Femur (tissue), 1 donor: Measurements from ENCODE around the gene UBTD1.
"Not testable (repeated sequence)": the region's sequence is repeated elsewhere in the genome, so short reads cannot be mapped to it uniquely, and the experiment has no call there.

Source experiments
- DNase-seq: peaks from one replicate; pipeline ENCODE4 v3.0.0-alpha.2; 2017

UBTD1 gene, protein sequence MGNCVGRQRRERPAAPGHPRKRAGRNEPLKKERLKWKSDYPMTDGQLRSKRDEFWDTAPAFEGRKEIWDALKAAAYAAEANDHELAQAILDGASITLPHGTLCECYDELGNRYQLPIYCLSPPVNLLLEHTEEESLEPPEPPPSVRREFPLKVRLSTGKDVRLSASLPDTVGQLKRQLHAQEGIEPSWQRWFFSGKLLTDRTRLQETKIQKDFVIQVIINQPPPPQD

DNA sequence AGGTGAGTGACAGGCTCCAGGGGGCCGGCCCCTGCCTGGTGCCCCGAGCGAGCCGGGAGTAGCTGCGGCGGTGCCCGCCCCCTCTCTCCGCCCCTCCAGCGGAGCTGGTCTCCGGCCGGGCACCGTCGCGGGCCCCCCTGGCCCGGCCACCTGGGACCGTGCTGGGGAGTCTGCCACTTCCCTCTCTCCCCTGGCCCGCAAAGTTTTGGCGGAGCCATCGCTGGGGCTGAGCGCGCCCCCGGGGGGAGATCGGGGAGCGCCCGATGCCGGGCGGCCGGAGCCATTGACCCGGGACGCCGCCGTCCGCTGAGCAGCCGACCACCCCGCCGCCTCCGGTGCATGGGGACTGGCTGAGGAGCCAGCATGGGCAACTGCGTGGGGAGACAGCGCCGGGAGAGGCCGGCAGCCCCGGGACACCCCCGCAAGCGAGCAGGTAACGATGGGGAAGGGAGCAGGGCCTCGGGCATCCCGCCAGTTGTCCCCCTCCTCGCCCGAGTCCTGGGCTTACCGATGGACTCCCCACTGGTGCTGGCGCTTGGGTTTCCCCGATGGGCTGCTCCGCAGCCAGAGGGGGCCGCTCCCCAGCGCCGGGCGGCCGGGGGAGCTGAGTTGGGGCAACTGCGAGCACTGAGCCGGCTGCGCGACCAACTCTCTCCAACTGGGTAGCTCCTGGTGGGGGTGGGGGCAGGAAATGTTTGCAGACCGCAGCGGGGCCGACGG is at the start of gene UBTD1:
TSS of gene UBTD1 (plus strand) at position 84 of the 720 bp plus-strand sequence. CDS start at position 364, 280 bp downstream.
- no peak for DNase-seq

GRCh38 chr10:97450828-97451227 is 47.9 kb upstream of the UBTD1 start:
- DNase-seq = no peak

DNA sequence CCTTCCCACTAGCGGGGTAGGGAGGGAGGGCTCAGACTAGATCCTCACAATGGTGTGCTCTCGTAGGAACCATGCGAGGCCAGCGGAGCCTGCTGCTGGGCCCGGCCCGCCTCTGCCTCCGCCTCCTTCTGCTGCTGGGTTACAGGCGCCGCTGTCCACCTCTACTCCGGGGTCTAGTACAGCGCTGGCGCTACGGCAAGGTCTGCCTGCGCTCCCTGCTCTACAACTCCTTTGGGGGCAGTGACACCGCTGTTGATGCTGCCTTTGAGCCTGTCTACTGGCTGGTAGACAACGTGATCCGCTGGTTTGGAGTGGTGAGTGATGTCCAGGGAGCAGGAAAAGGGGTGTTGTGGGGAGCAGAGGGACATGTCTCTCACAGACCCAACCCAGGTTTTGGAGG is 47.1 kb upstream of the UBTD1 start:
- DNase-seq = no peak

DNA sequence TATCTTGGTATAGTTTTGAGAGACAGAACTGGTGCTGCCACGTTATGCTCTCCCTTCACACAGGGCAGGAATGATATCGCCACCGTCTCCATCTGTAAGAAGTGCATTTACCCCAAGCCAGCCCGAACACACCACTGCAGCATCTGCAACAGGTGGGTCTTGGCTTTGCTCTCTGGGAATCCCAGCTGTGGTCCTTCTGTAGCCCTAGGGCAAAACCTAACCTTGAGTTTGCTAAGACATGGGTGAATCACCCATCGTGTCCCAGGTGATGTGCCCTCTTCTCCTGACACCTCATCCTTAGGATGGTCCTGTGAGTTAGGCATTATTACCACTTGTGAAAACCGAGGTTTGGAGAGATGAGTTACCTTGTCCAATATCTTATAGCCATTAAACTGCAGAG is 46.4 kb upstream of the UBTD1 start:
- DNase-seq = no peak

- DNase-seq = no peak
These were observed 44.2 kb upstream of the UBTD1 start for GRCh38 chr10:97454330-97455036.

DNA sequence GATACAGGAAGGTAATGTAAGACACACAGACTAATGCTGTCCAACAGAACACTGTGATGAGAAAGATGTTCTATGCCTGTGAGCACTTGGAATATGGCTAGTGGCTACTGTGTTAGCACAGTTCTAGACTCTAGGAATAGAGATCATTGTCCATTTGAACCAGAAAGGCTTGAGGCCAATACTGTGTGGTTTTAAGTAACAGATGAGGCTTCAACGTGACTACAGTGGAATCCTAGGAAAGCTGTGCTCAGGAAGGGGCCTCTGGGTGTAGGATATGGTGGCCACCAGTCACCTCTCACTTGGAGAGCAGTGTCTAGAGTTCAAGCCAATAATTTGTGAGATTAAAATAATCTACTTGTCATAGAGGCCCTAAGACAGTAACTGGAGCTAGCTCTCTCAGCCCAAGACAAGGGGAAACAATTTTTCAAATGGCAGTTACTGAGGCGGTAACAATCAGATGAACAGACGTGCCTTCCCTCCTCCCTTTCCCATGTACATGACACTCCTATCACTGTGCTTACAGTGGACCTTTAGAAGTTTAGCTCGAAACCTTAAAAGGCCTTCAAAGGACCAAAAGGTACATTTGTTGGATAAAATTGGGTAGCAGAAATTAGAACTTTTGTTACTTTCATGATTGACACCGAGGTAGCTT is 42.6 kb upstream of the UBTD1 start:
- DNase-seq = no peak

GRCh38 chr10:97456686-97457065 is 42.0 kb upstream of the UBTD1 start:
- DNase-seq = no peak

DNA sequence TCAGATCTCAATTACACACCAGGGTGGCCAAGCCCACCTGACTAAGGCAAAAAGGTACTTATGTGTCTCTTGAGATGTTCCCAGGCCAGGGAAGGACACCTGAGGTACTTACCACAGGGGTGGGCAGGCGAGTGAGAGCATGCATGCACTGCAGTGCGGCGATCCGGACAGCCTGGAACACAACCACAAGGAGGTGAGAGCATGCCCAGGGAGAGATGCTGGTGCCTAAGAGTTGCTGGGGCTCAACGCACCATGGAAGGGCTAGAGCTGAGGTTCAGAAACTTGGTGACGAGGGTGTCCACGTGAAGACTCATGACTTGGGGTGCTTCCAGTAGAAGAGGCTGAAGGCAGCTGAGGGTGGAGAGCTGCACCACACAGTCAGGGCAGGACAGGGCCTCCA is 39.6 kb upstream of the UBTD1 start:
- DNase-seq = no peak

DNA sequence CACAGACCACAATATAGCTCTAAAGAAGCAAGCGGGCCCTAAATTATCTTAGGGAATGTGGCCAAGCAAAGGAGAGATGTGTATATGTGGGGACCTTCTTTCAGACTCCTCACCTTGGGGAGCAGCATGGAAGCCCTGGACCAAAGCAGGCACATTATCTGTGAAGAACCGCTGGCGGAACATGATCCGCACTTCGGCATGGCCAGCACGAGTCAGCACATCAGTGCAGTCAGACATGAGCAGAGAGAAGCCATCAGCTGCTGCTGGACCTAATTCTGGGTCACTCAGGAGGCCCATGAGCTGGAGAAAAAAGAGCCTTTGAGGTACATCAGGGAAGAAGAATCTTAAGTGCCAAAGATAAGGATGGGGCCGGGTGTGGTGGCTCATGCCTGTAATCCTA is 38.8 kb upstream of the UBTD1 start:
- no peak for DNase-seq

GRCh38 chr10:97462309-97462708 is 36.4 kb upstream of the UBTD1 start:
- no peak for DNase-seq

DNA sequence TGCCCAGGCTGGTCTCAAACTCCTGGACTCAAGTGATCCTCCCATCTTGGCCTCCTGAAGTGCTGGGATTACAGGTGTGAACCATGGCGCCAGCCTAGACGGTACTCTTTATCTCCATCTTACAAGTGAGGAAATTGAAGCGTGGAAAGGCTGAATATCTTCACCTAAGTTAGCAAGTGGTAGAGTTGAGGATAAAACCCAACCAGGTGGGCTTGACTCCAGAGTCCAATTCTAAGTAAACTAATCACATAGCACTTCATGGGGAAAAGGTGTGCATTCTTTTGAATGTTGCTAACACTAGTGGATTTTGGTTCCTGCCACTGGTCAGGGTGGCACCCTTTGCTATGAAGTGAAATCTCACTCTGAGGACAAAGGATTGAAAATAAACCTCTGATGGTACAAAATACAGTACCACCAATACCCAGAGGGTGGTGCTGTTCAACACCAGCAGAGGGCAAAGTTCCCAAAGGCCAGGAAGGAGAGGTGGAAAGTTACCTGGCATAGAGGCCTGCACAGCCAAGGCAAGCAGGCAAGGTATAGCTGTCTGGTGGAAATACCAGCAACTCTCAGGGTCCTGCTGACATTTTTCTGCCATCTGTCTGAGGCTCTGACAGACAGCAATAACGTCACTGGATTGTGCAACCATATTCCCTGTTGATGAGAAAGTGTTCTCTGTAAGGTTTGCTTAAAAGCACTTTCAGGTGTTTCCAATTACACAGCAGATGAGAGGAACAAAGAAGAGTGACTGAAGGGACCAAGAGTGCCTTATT is 35.2 kb upstream of the UBTD1 start:
- no peak for DNase-seq

GRCh38 chr10:97464226-97464625 is 34.5 kb upstream of the UBTD1 start:
- DNase-seq = no peak

- DNase-seq = no peak
These were observed 32.7 kb upstream of the UBTD1 start for GRCh38 chr10:97465982-97466381.

DNA sequence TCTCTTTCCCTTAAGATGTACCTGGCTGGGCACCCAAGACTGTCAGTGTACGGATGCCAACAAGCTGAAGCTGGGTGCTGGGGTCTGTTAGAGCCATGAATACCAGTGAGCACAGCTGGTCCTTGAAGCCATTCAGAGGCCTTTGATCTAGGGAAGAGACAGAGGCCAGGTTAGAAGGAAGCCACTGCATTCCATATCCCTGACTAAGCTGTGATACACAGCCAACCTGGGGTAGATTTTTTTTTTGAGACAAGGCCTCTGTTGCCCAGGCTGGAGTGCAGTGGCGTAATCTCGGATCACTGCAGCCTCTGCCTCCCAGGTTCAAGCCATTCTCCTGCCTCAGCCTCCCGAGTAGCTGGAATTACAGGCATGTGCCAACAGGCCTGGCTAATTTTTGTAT is 32.0 kb upstream of the UBTD1 start:
- no peak for DNase-seq

DNA sequence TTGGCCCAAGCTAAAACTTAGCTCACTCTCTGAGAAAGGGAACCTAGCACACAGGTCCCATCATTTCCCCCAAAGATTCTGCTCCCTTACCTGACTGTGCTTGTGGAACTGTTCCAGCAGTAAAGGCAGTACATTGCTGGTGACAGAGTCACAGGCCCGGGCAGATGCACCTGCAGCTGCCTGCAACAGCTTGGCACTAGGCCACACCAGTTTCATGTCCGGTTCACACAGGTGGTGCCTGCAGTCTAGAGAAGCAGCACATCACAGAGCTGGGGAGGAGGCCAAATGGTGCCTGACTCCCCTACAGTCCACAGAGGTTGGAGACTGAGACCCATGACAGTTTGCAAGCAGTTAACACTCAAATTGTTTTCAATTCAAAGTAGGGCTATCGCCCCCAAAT is 30.6 kb upstream of the UBTD1 start:
- no peak for DNase-seq

GRCh38 chr10:97468781-97469180 is 29.9 kb upstream of the UBTD1 start:
- DNase-seq = not testable (repeated sequence)

- no peak for DNase-seq
These were observed 23.8 kb upstream of the UBTD1 start for GRCh38 chr10:97474918-97475317.

DNA sequence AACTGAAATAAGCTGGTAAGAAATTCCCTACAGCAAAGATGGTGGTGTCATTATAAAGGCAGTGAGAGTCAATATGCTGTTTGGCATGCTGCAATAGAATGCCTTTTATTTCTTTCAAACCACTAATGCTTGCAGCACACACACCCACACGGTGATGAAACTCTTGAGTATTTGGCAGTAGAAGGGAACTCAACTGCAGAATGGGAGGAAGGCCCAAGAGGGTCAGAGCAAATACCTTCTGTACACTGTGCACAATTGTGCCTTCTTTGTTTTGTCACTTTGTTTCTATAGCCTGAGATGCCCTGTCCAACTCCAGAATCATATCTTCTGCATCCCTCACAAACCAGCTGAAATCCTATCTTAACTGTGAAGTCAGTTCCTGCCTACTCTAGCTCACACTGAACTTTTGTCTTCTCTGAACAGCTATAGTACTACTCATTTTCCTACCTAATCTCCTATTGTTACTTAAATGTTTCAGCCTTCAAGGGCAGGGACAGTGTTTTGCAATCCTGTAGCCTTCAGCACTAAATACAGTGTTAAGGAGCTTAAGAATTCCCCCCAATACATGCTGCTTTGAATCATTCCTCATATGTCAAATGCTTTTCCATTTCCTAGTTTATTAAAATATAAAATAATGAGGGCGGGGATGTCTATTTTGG is 22.7 kb upstream of the UBTD1 start:
- DNase-seq = no peak

- DNase-seq = not testable (repeated sequence)
These were observed 19.3 kb upstream of the UBTD1 start for GRCh38 chr10:97479410-97479809.

GRCh38 chr10:97479939-97480338 is 18.8 kb upstream of the UBTD1 start:
- DNase-seq = no peak

- DNase-seq = no peak
These were observed 17.7 kb upstream of the UBTD1 start for GRCh38 chr10:97481071-97481470.

DNA sequence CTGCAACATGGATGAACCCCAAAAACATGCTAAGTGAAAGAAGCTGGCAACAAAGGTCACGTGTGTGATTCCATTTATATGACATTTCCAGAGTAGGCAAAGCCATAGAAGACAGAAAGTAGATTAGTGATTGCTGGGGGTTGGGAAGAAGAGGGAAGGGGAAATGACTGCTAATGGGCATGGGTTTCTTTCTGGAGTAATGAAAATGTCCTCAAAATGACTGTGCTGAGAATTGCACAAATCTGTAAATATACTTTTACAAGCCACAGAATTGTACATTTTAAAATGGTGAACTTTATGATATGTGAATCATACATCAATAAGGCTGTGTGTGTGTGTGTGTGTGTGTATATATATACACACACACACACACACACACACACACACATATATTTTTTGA is 16.3 kb upstream of the UBTD1 start:
- no peak for DNase-seq
